HepG2 (cell line): ENCODE results near the gene TNFSF8. TPM values are rescaled to one million over a fixed set of nuclear protein-coding genes. Genes with fewer than 3 reads are reported as not detected.

Experiments used
- ARID4A ChIP-seq: sonication (generic); formaldehyde crosslinking; IDR thresholded peaks from 2 replicates; pipeline ENCODE4 v1.5.0; 2020; ENCODE audit warnings: mild to moderate bottlenecking, missing genetic modification reagents, borderline replicate concordance
- CCAR2 ChIP-seq: fragments of 200-400 bp; formaldehyde crosslinking; optimal IDR thresholded peaks from 2 replicates; pipeline ENCODE3; 2018; ENCODE audit warnings: low read depth, mild to moderate bottlenecking, low read length, moderate library complexity
- HNRNPLL ChIP-seq: fragments of 200-400 bp; formaldehyde crosslinking; IDR thresholded peaks from 2 replicates; pipeline ENCODE4 v1.6.1; 2017; ENCODE audit warnings: mild to moderate bottlenecking, low read depth, low read length; ENCODE audit not compliant: poor library complexity, severe bottlenecking
- JDP2 ChIP-seq: sonication (generic); formaldehyde crosslinking; IDR thresholded peaks from 2 replicates; pipeline ENCODE4 v1.8.1; 2022; ENCODE audit warnings: missing genetic modification reagents, borderline replicate concordance
- NKX3-1 ChIP-seq: sonication (generic); formaldehyde crosslinking; IDR thresholded peaks from 2 replicates; pipeline ENCODE4 v1.5.0; 2020; ENCODE audit warnings: missing genetic modification reagents
- SMAD9 ChIP-seq: sonication (generic); formaldehyde crosslinking; IDR thresholded peaks from 2 replicates; pipeline ENCODE4 v1.5.1; 2020; ENCODE audit warnings: mild to moderate bottlenecking, missing genetic modification reagents
- SRSF9 ChIP-seq: fragments of 200-400 bp; formaldehyde crosslinking; IDR thresholded peaks from 2 replicates; pipeline ENCODE4 v1.6.1; 2018; ENCODE audit warnings: borderline replicate concordance, mild to moderate bottlenecking, low read depth, low read length; ENCODE audit not compliant: insufficient read depth, poor library complexity, severe bottlenecking
- TARDBP ChIP-seq: sonication (generic); formaldehyde crosslinking; IDR thresholded peaks from 2 replicates; pipeline ENCODE4 v1.8.0; 2022; ENCODE audit warnings: mild to moderate bottlenecking, missing genetic modification reagents
- TEAD3 ChIP-seq: optimal IDR thresholded peaks from 2 replicates; pipeline ENCODE3; 2016; ENCODE audit warnings: borderline replicate concordance
- YY1 ChIP-seq: IDR thresholded peaks from 2 replicates; pipeline ENCODE4 v1.6.1; 2011; ENCODE audit warnings: low read length, low read depth, moderate library complexity, mild to moderate bottlenecking; ENCODE audit not compliant: insufficient read depth, insufficient replicate concordance
- ZNF251 ChIP-seq: sonication (generic); formaldehyde crosslinking; IDR thresholded peaks from 2 replicates; pipeline ENCODE4 v1.9.0; 2021; ENCODE audit warnings: mild to moderate bottlenecking, missing genetic modification reagents
- ZNF451 ChIP-seq: sonication (generic); formaldehyde crosslinking; IDR thresholded peaks from 2 replicates; pipeline ENCODE4 v1.5.0; 2020; ENCODE audit warnings: mild to moderate bottlenecking, missing genetic modification reagents
- ZNF773 ChIP-seq: sonication (generic); formaldehyde crosslinking; IDR thresholded peaks from 2 replicates; pipeline ENCODE4 v1.4.0; 2020; ENCODE audit warnings: missing genetic modification reagents, borderline replicate concordance
- polyA plus RNA-seq, 8 experiments: library from polyadenylated mRNA; depleted of rRNA in 3 of 8; stranded (reverse) in 7 of 8; unstranded in 1 of 8; fragments of >200 nt; fragmentation: Illumina TruSeq in 4 of 8; extraction: Trizol in 4 of 8; gene quantifications; 2 replicates each; pipeline versions ENCODE4 v1.2.1 to v1.2.3, GENCODE V29; 2011 to 2016; ENCODE audit warnings: low read depth in 4 of 8, missing spikeins in 1 of 8, mixed read lengths in 1 of 8; ENCODE audit not compliant: insufficient read depth in 1 of 8
- total RNA-seq, 5 experiments: library from RNA; depleted of rRNA; stranded (reverse); fragments of >200 nt; fragmentation: Illumina TruSeq; extraction: Trizol; gene quantifications; 2 replicates each; pipeline ENCODE4 v1.2.3, GENCODE V29; 2016; ENCODE audit warnings: low read depth in 1 of 5
- TF ChIP-seq, protein P1 (sequence below), 2 experiments: sonication (generic) in 1 of 2; formaldehyde crosslinking in 1 of 2; IDR thresholded peaks; 2 replicates each; pipeline versions ENCODE4 v1.4.0 to v1.6.1; 2016 to 2020; ENCODE audit warnings: borderline replicate concordance in 1 of 2, low read depth in 1 of 2, mild to moderate bottlenecking in 1 of 2, missing genetic modification reagents in 1 of 2
- TF ChIP-seq, protein P2 (sequence below): sonication (generic); formaldehyde crosslinking; IDR thresholded peaks from 2 replicates; pipeline ENCODE4 v1.9.0; 2021; ENCODE audit warnings: missing genetic modification reagents, mild to moderate bottlenecking, borderline replicate concordance

The TNFSF8 gene
- total and polyA plus RNA-seq, 2 of the 13 experiments (the other 11 are each of a cell fraction or from before 2014, with no cell fraction given): not detected

- TF ChIP-seq ARID4A (CRISPR knock-in tag) (no peak), TARDBP (no peak), ZNF773 (no peak), HNRNPLL (no peak), SRSF9 (no peak), JDP2 (CRISPR knock-in tag) (no peak), YY1 (no peak), TEAD3 (CRISPR knock-in tag) (peak; percentile 18), ZNF251 (CRISPR knock-in tag) (no peak), ZNF451 (no peak), SMAD9 (CRISPR knock-in tag) (no peak), CCAR2 (no peak), NKX3-1 (CRISPR knock-in tag) (no peak)
- TF ChIP-seq, protein P1, sequence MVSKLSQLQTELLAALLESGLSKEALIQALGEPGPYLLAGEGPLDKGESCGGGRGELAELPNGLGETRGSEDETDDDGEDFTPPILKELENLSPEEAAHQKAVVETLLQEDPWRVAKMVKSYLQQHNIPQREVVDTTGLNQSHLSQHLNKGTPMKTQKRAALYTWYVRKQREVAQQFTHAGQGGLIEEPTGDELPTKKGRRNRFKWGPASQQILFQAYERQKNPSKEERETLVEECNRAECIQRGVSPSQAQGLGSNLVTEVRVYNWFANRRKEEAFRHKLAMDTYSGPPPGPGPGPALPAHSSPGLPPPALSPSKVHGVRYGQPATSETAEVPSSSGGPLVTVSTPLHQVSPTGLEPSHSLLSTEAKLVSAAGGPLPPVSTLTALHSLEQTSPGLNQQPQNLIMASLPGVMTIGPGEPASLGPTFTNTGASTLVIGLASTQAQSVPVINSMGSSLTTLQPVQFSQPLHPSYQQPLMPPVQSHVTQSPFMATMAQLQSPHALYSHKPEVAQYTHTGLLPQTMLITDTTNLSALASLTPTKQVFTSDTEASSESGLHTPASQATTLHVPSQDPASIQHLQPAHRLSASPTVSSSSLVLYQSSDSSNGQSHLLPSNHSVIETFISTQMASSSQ (IDR thresholded peaks at IDR 0.05; ENCODE audit: low read depth): no peak
- TF ChIP-seq, protein P1 (CRISPR knock-in tag; IDR thresholded peaks at IDR 0.05; ENCODE audit: borderline replicate concordance): no peak
- TF ChIP-seq, protein P2, sequence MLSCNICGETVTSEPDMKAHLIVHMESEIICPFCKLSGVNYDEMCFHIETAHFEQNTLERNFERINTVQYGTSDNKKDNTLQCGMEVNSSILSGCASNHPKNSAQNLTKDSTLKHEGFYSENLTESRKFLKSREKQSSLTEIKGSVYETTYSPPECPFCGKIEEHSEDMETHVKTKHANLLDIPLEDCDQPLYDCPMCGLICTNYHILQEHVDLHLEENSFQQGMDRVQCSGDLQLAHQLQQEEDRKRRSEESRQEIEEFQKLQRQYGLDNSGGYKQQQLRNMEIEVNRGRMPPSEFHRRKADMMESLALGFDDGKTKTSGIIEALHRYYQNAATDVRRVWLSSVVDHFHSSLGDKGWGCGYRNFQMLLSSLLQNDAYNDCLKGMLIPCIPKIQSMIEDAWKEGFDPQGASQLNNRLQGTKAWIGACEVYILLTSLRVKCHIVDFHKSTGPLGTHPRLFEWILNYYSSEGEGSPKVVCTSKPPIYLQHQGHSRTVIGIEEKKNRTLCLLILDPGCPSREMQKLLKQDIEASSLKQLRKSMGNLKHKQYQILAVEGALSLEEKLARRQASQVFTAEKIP (CRISPR knock-in tag): no peak
These were observed 35.6 kb downstream of the TNFSF8 start (continued) for GRCh38 chr9:114894609-114895433.
